Mucosa of descending colon (tissue), 3 donors: ENCODE results near the gene SFXN5. TPM values are rescaled to one million over a fixed set of nuclear protein-coding genes. Genes with fewer than 3 reads are reported as not detected.

ENCODE experiments used
- ATAC-seq: fragments of 200-7000 bp; cut with Tn5 transposase; one replicate; pipeline ENCODE4 v1.9.1; 2020; ENCODE audit warnings: mild to moderate bottlenecking, moderate library complexity
- DNase-seq, 3 donors: peaks; one replicate each; pipeline ENCODE4 v3.0.0-alpha.2; 2020
- H3K36me3 ChIP-seq: fragments of 200-600 bp; one replicate; pipeline ENCODE4 v1.8.0; 2021; ENCODE audit warnings: low read depth, mild to moderate bottlenecking
- H3K4me1 ChIP-seq: fragments of 200-600 bp; one replicate; pipeline ENCODE4 v1.8.0; 2021; ENCODE audit warnings: low read depth, mild to moderate bottlenecking
- H3K4me3 ChIP-seq: fragments of 200-600 bp; one replicate; pipeline ENCODE4 v1.8.0; 2021; ENCODE audit warnings: mild to moderate bottlenecking
- H3K9me3 ChIP-seq: fragments of 200-600 bp; one replicate; pipeline ENCODE4 v1.8.0; 2021; ENCODE audit warnings: mild to moderate bottlenecking
- intact Hi-C, 2 donors: fragments of 100-400 bp; cut with DNase I in 1 of 2; cut with micrococcal nuclease in 1 of 2; formaldehyde crosslinking; loops; one replicate each; pipeline versions ENCODE4 v1.11.0 to v1.11.1; 2022; cut with DNase I, micrococcal nuclease
- total RNA-seq, 3 donors: library from RNA; stranded (reverse); fragmentation: NEBNext Ultra II Directional in 2 of 3; extraction: Animal tissue kit (Norgen Biotek cat#: 25700) in 2 of 3; gene quantifications; one replicate each; pipeline versions ENCODE4 v1.2.1 to v1.2.4, GENCODE V29; 2021 to 2023
- TF ChIP-seq, protein P1 (sequence below): fragments of 200-600 bp; IDR thresholded peaks from one replicate; pipeline ENCODE4 v1.8.0; 2022; ENCODE audit warnings: antibody characterized with exemption, mild to moderate bottlenecking
- donor health status: DM: no; HTN: no; CAD: no; lungs with moderate emphysema.
- donor health status: DM: no; HTN: no; CAD: no.
- donor health status: DM: no; HTN: yes; CAD: no.

SFXN5 gene
- total RNA-seq, 3 donors from 2014 or later = 22.2 to 30.9 (median 27.5) TPM

- ATAC-seq = no peak
- Histone ChIP-seq H3K36me3 (no peaks in the 10 kb centered on the region), H3K4me1 (no peaks in the 10 kb centered on the region), H3K9me3 (no peaks in the 10 kb centered on the region), H3K4me3 (no peak overlapping the region)
- intact Hi-C loops = loop anchor here in 1 of 2 donors (10.0 kb wide), 1 partner anchor 188 kb away; no protein-coding TSS in a partner anchor
- TF ChIP-seq, protein P1, sequence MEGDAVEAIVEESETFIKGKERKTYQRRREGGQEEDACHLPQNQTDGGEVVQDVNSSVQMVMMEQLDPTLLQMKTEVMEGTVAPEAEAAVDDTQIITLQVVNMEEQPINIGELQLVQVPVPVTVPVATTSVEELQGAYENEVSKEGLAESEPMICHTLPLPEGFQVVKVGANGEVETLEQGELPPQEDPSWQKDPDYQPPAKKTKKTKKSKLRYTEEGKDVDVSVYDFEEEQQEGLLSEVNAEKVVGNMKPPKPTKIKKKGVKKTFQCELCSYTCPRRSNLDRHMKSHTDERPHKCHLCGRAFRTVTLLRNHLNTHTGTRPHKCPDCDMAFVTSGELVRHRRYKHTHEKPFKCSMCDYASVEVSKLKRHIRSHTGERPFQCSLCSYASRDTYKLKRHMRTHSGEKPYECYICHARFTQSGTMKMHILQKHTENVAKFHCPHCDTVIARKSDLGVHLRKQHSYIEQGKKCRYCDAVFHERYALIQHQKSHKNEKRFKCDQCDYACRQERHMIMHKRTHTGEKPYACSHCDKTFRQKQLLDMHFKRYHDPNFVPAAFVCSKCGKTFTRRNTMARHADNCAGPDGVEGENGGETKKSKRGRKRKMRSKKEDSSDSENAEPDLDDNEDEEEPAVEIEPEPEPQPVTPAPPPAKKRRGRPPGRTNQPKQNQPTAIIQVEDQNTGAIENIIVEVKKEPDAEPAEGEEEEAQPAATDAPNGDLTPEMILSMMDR = no peak
- no peak for DNase-seq
Observed at GRCh38 chr2:73082523-73083410, 11.3 kb upstream of the SFXN5 start.

- Histone ChIP-seq H3K4me1 (no peaks in the 10 kb centered on the region), H3K9me3 (no peaks in the 10 kb centered on the region), H3K4me3 (no peak overlapping the region), H3K36me3 (no peaks in the 10 kb centered on the region)
- intact Hi-C loops = loop anchor here in 1 of 2 donors (10.0 kb wide), 1 partner anchor 186 kb away; no protein-coding TSS in a partner anchor
- ATAC-seq = no peak
- TF ChIP-seq, protein P1 = no peak
- no peak for DNase-seq
Observed at GRCh38 chr2:73081181-73081671, 9.7 kb upstream of the SFXN5 start.

GRCh38 chr2:73080321-73081131 lies 9.0 kb upstream of the SFXN5 start:
- Histone ChIP-seq H3K4me1 (no peaks in the 10 kb centered on the region), H3K4me3 (no peak overlapping the region), H3K9me3 (no peaks in the 10 kb centered on the region), H3K36me3 (no peaks in the 10 kb centered on the region)
- intact Hi-C loops = loop anchor here in 1 of 2 donors (10.0 kb wide), 1 partner anchor 186 kb away; no protein-coding TSS in a partner anchor
- no peak for DNase-seq
- TF ChIP-seq, protein P1 = no peak
- ATAC-seq = no peak

DNA sequence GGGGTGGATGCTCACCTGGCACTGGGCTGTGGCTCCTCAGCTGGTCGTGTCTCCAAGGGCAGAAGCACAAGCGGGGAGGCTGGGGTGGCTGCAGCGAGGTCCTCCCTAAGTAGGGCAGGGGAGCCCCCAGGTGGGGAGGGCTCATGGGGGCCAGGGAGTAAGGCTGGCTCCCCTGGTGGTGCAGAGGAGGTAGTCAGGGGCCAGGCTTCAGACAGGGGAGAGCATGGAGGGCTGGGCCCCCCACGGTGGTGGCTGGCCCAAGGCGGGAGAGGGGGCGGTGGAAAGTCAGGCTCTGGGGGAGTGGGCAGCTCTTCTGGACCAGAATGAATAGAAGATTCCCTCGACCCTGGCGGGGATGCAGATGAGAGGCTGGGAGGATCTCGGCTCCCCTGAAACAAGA lies 8.1 kb upstream of the SFXN5 start:
- intact Hi-C loops = loop anchor here in 1 of 2 donors (10.0 kb wide), 1 partner anchor 185 kb away; no protein-coding TSS in a partner anchor
- TF ChIP-seq, protein P1 = no peak
- no peak for DNase-seq
- Histone ChIP-seq H3K4me3 (no peak overlapping the region), H3K9me3 (no peaks in the 10 kb centered on the region), H3K36me3 (no peaks in the 10 kb centered on the region), H3K4me1 (no peaks in the 10 kb centered on the region)
- no peak for ATAC-seq

GRCh38 chr2:73078457-73079411 lies 7.2 kb upstream of the SFXN5 start:
- no peaks in the 10 kb centered on the region for H3K9me3 ChIP-seq
- ATAC-seq = no peak
- intact Hi-C loops = no loop called here
- TF ChIP-seq, protein P1 = no peak
- DNase-seq = no peak
- no peak overlapping the region for H3K4me3 ChIP-seq
- H3K36me3 ChIP-seq = no peaks in the 10 kb centered on the region
- H3K4me1 ChIP-seq = no peaks in the 10 kb centered on the region
